GM21737 (cell line): ENCODE results near the gene ADGRD2.

Experiments
- ATAC-seq: cut with Tn5 transposase; IDR thresholded peaks from one replicate; pipeline ENCODE4 v1.9.1; 2021; ENCODE audit warnings: mild to moderate bottlenecking, moderate library complexity; ENCODE audit not compliant: unreplicated experiment

ADGRD2 gene

GRCh38 chr9:124506931-124507879 is 57.0 kb downstream of the ADGRD2 start, which contains the start of gene NR5A1:
Gene NR5A1 (minus strand): TSS chr9:124507399. CDS start chr9:124503395, 4,004 bp downstream.
- no peak for ATAC-seq

GRCh38 chr9:124507880-124508423 is 57.7 kb downstream of the ADGRD2 start:
- no peak for ATAC-seq

- no peak for ATAC-seq
Measured at GRCh38 chr9:124510650-124511425, 60.6 kb downstream of the ADGRD2 start.

- ATAC-seq: no peak
Measured at GRCh38 chr9:124511426-124511840, 61.2 kb downstream of the ADGRD2 start.

GRCh38 chr9:124511891-124512805 is 61.9 kb downstream of the ADGRD2 start:
- ATAC-seq: no peak

- no peak for ATAC-seq
Measured at GRCh38 chr9:124512806-124513204, 62.6 kb downstream of the ADGRD2 start.

GRCh38 chr9:124513376-124513994 is 63.2 kb downstream of the ADGRD2 start:
- no peak for ATAC-seq

GRCh38 chr9:124514125-124514524 is 63.9 kb downstream of the ADGRD2 start:
- no peak for ATAC-seq

- no peak for ATAC-seq
Measured at GRCh38 chr9:124514874-124515273, 64.6 kb downstream of the ADGRD2 start.

GRCh38 chr9:124517600-124517999 is 67.3 kb downstream of the ADGRD2 start:
- no peak for ATAC-seq

GRCh38 chr9:124518116-124518515 is 67.9 kb downstream of the ADGRD2 start:
- ATAC-seq: no peak

- no peak for ATAC-seq
Measured at GRCh38 chr9:124520206-124520596, 70.0 kb downstream of the ADGRD2 start.

- no peak for ATAC-seq
Measured at GRCh38 chr9:124521142-124521541, 70.9 kb downstream of the ADGRD2 start.

- no peak for ATAC-seq
Measured at GRCh38 chr9:124522121-124523098, 72.2 kb downstream of the ADGRD2 start.

GRCh38 chr9:124526174-124526573 is 75.9 kb downstream of the ADGRD2 start:
- no peak for ATAC-seq

- no peak for ATAC-seq
Measured at GRCh38 chr9:124527781-124528180, 77.5 kb downstream of the ADGRD2 start.
